Gastrocnemius medialis (tissue), 4 donors: ENCODE results near the gene KRTAP12-1.

Experiments
- CTCF ChIP-seq, 5 experiments: fragments of 450-650 bp in 3 of 5; fragments of 200-600 bp in 2 of 5; sonication (generic) in 2 of 5; IDR thresholded peaks in 4 of 5; conservative IDR thresholded peaks in 1 of 5; 1 replicate in 4 of 5; 2 replicates in 1 of 5; pipeline ENCODE4 v1.5.1; 2016 to 2019; ENCODE audit warnings: antibody characterized with exemption in 5 of 5, mild to moderate bottlenecking in 3 of 5, moderate library complexity in 3 of 5
- POLR2A ChIP-seq, 2 donors: fragments of 450-650 bp; IDR thresholded peaks; one replicate each; pipeline ENCODE4 v1.6.1; 2017; ENCODE audit warnings: antibody characterized with exemption in 2 of 2, mild to moderate bottlenecking in 2 of 2, moderate library complexity in 2 of 2

GRCh38 chr21:44708866-44709425 lies 27.0 kb upstream of the KRTAP12-1 start:
- TF ChIP-seq CTCF (IDR thresholded peaks at IDR 0.05 in 4 of 5, conservative IDR thresholded peaks at IDR 0.05 in 1 of 5) (no peak), POLR2A (IDR thresholded peaks at IDR 0.05) (no peak)
